Endothelial cell of umbilical vein (primary cell): ENCODE measurements around the gene SPG21. TPM values are rescaled to one million over a fixed set of nuclear protein-coding genes. Genes with fewer than 3 reads are reported as not detected.

Experiments
- BruUV-seq: library from RNA; stranded (reverse); fragments of 400-500 nt; replicated peaks from 2 replicates; lab custom pipeline; 2021; lab: Mats Ljungman, UMichigan
- CTCF ChIA-PET: fragments of 300-600, 350-600 bp; sonication (Branson Sonifier 250); formaldehyde crosslinking; loops from one replicate; lab custom pipeline; 2021; ENCODE audit warnings: antibody characterized with exemption, inconsistent platforms; lab: Charles Lee
- POLR2A ChIA-PET: fragments of 300-600, 350-600 bp; sonication (Branson Sonifier 250); formaldehyde crosslinking; loops from one replicate; lab custom pipeline; 2021; ENCODE audit warnings: antibody characterized with exemption, inconsistent platforms; lab: Charles Lee
- DNase-seq: peaks from one replicate; pipeline ENCODE4 v3.0.0-alpha.2; 2011; ENCODE audit warnings: low read depth, low spot score
- FAIRE-seq: peaks from 2 replicates; lab custom pipeline; 2011; peaks lifted over from hg19 to GRCh38; lab: Jason Lieb, UNC
- H2AFZ ChIP-seq: 2 replicates; pipeline ENCODE4 v1.6.0; 2012; ENCODE audit warnings: low read depth, low read length, control low read depth, inconsistent platforms
- H3K27ac ChIP-seq: 2 replicates; pipeline ENCODE4 v1.5.1; 2011; ENCODE audit warnings: low read depth, mild to moderate bottlenecking, control low read depth, low read length, moderate library complexity; ENCODE audit not compliant: insufficient read depth
- H3K27me3 ChIP-seq, 2 experiments: 2 replicates each; pipeline versions ENCODE4 v1.6.0 to v1.6.1; 2011; ENCODE audit warnings: low read length in 2 of 2, mixed read lengths in 1 of 2; ENCODE audit not compliant: control insufficient read depth in 2 of 2, insufficient read depth in 2 of 2
- H3K36me3 ChIP-seq, 2 experiments: 2 replicates in 1 of 2; 3 replicates in 1 of 2; pipeline ENCODE4 v1.5.1; 2011; ENCODE audit warnings: low read length in 2 of 2, mild to moderate bottlenecking in 1 of 2, moderate library complexity in 1 of 2; ENCODE audit not compliant: control insufficient read depth in 2 of 2, insufficient read depth in 2 of 2; ENCODE audit errors: extremely low read depth in 1 of 2
- H3K4me1 ChIP-seq: 3 replicates; pipeline ENCODE4 v1.5.1; 2011; ENCODE audit warnings: mild to moderate bottlenecking, low read length; ENCODE audit not compliant: control insufficient read depth, insufficient read depth; ENCODE audit errors: extremely low read depth
- H3K4me2 ChIP-seq: 2 replicates; pipeline ENCODE4 v1.6.1; 2011; ENCODE audit warnings: low read length, control low read depth, mixed read lengths; ENCODE audit not compliant: insufficient read depth
- H3K4me3 ChIP-seq, 3 experiments: fragments of 200-600 bp in 1 of 3; sonication (generic), shearing (Covaris generic) in 1 of 3; replicated peaks in 1 of 3; 2 replicates each; pipeline ENCODE4 v1.5.1; 2011 to 2016; ENCODE audit warnings: control low read depth in 3 of 3, low read length in 3 of 3, mild to moderate bottlenecking in 2 of 3, inconsistent platforms in 1 of 3, low read depth in 1 of 3, moderate library complexity in 1 of 3; ENCODE audit not compliant: insufficient read depth in 1 of 3
- H3K79me2 ChIP-seq: 2 replicates; pipeline ENCODE4 v1.6.0; 2012; ENCODE audit warnings: low read length, inconsistent platforms; ENCODE audit not compliant: control insufficient read depth, insufficient read depth
- H3K9ac ChIP-seq: replicated peaks from 2 replicates; pipeline ENCODE3; 2011; ENCODE audit warnings: low read length, control low read depth; ENCODE audit not compliant: insufficient read depth; ENCODE audit errors: extremely low read depth
- H3K9me1 ChIP-seq: replicated peaks from 3 replicates; pipeline ENCODE4 v1.6.0; 2011; ENCODE audit warnings: mild to moderate bottlenecking, low read length; ENCODE audit not compliant: control insufficient read depth, insufficient read depth; ENCODE audit errors: extremely low read depth
- H3K9me3 ChIP-seq: replicated peaks from 2 replicates; pipeline ENCODE4 v1.5.1; 2012; ENCODE audit warnings: low read length, inconsistent platforms; ENCODE audit not compliant: control insufficient read depth, insufficient read depth
- H4K20me1 ChIP-seq: replicated peaks from 2 replicates; pipeline ENCODE3; 2011; ENCODE audit warnings: mild to moderate bottlenecking, low read length; ENCODE audit not compliant: control insufficient read depth, insufficient read depth; ENCODE audit errors: extremely low read depth
- CTCF ChIP-seq, 2 donors: IDR thresholded peaks; 1 replicate in 1 of 2; 2 replicates in 1 of 2; pipeline ENCODE4 v1.5.1; 2011; ENCODE audit warnings: low read length in 2 of 2, mild to moderate bottlenecking in 2 of 2, moderate library complexity in 2 of 2, control low read depth in 1 of 2, inconsistent platforms in 1 of 2, low read depth in 1 of 2; ENCODE audit not compliant: insufficient read depth in 1 of 2; ENCODE audit errors: extremely low read depth in 1 of 2
- EZH2 ChIP-seq: IDR thresholded peaks from 2 replicates; pipeline ENCODE4 v1.6.1; 2012; ENCODE audit warnings: borderline replicate concordance, low read depth, mild to moderate bottlenecking, moderate library complexity, low read length, inconsistent platforms; ENCODE audit not compliant: severe bottlenecking
- GATA2 ChIP-seq: IDR thresholded peaks from 2 replicates; pipeline ENCODE4 v1.7.0; 2011; ENCODE audit warnings: low read depth, mild to moderate bottlenecking, moderate library complexity, mixed read lengths, low read length; ENCODE audit not compliant: insufficient read length, insufficient read depth
- JUN ChIP-seq: IDR thresholded peaks from 2 replicates; pipeline ENCODE4 v1.6.1; 2011; ENCODE audit warnings: borderline replicate concordance, low read depth; ENCODE audit not compliant: insufficient read length, insufficient read depth
- POLR2A ChIP-seq: IDR thresholded peaks from 2 replicates; pipeline ENCODE4 v1.6.1; 2012; ENCODE audit warnings: low read depth, mild to moderate bottlenecking, control low read depth, low read length
- POLR2AphosphoS5 ChIP-seq: IDR thresholded peaks from 2 replicates; pipeline ENCODE4 v1.6.1; 2012; ENCODE audit warnings: low read depth, mild to moderate bottlenecking, control low read depth, low read length, moderate library complexity; ENCODE audit not compliant: insufficient read depth
- dilution Hi-C: fragments of 300-500 bp; cut with MboI; formaldehyde crosslinking; loops from one replicate; pipeline ENCODE4 v1.15.0; 2019; ENCODE audit warnings: low sequenced_read_pairs; ENCODE audit not compliant: extremely low pct_ligation_motif_present
- intact Hi-C: fragments of 100-400 bp; cut with micrococcal nuclease; formaldehyde crosslinking; loops from one replicate; pipeline ENCODE4 v1.10.0; 2022
- polyA plus RNA-seq, 4 experiments: library from polyadenylated mRNA; depleted of rRNA in 3 of 4; stranded (reverse) in 3 of 4; unstranded in 1 of 4; fragments of >200 nt; gene quantifications; 2 replicates each; pipeline versions ENCODE4 v1.2.1 to v1.2.3, GENCODE V29; 2011 to 2012; ENCODE audit warnings: missing spikeins in 1 of 4
- total RNA-seq: library from RNA; stranded (reverse); gene quantifications from 2 replicates; pipeline ENCODE4 v1.2.3, GENCODE V29; 2021
- TF ChIP-seq, protein P1 (sequence below): IDR thresholded peaks from 2 replicates; pipeline ENCODE4 v1.6.1; 2011; ENCODE audit not compliant: insufficient read depth, insufficient read length

The SPG21 gene
- total and polyA plus RNA-seq, 2 donors (not counting 3 experiments of a cell fraction or from before 2014, with no cell fraction given), result 70.2 to 82.5 TPM

GRCh38 chr15:64987136-64987535 is 2.6 kb downstream of the SPG21 start:
- FAIRE-seq (peak; percentile 24), DNase-seq (no peak)
- Histone ChIP-seq H3K27me3 (no peaks in the 10 kb centered on the region), H3K9me1 (no peaks in the 10 kb centered on the region), H3K4me2 (no peak overlapping the region), H3K4me1 (peaks cover 27% of the 10 kb centered on the region), H4K20me1 (no peaks in the 10 kb centered on the region), H2AFZ (no peak overlapping the region), H3K9me3 (no peaks in the 10 kb centered on the region), H3K79me2 (peaks cover 32% of the 10 kb centered on the region), H3K36me3 (peaks cover 0 to 4% of the 10 kb centered on the region in 2 experiments), H3K4me3 (no peak overlapping the region), H3K9ac (no peak overlapping the region), H3K27ac (no peak overlapping the region)
- dilution Hi-C loops, result no loop called here
- intact Hi-C loops, result loop anchor here (5.0 kb wide), 1 partner anchor 145 kb away; the partner anchor contains the start of gene PLEKHO2
- ChIA-PET CTCF (interaction anchor here (0.6 kb wide), 1 partner anchor 18 kb away, joined by 3 read pairs; no protein-coding TSS in a partner anchor), POLR2A (no interaction called here)
- TF ChIP-seq EZH2 (no peak), POLR2A (no peak), GATA2 (no peak), JUN (no peak), CTCF (IDR thresholded peaks at IDR 0.05; ENCODE audit: extremely low read depth in 1 of 2, insufficient read depth in 1 of 2, low read depth in 1 of 2, low read length in 2 of 2) (no peak), POLR2AphosphoS5 (no peak)
- TF ChIP-seq, protein P1, sequence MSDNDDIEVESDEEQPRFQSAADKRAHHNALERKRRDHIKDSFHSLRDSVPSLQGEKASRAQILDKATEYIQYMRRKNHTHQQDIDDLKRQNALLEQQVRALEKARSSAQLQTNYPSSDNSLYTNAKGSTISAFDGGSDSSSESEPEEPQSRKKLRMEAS, result no peak
- BruUV-seq, result no TSS peak
